Peyer's patch (tissue), 4 donors: Measurements from ENCODE around the gene LRRN4CL. TPM values are rescaled to one million over a fixed set of nuclear protein-coding genes. Genes with fewer than 3 reads are reported as not detected.

ENCODE experiments used
- DNase-seq, 3 donors: peaks; one replicate each; pipeline ENCODE4 v3.0.0-alpha.2; 2017 to 2019
- H3K27ac ChIP-seq, 4 donors: fragments of 200-600 bp; sonication (generic); one replicate each; pipeline ENCODE4 v1.5.1; 2016 to 2019
- H3K27me3 ChIP-seq, 2 donors: fragments of 200-600 bp; sonication (generic); one replicate each; pipeline ENCODE4 v1.5.1; 2019
- H3K36me3 ChIP-seq, 3 donors: fragments of 200-600 bp; sonication (generic); one replicate each; pipeline ENCODE4 v1.5.1; 2016 to 2019
- H3K4me1 ChIP-seq, 4 donors: fragments of 200-600 bp; sonication (generic); one replicate each; pipeline ENCODE4 v1.5.1; 2016 to 2019
- H3K4me3 ChIP-seq, 4 donors: fragments of 200-600 bp; sonication (generic); 1 replicate in 3 of 4; 2 replicates in 1 of 4; pipeline ENCODE4 v1.5.1; 2016 to 2019; ENCODE audit warnings: mild to moderate bottlenecking in 1 of 4
- H3K9me3 ChIP-seq, 4 donors: fragments of 200-600 bp; sonication (generic); one replicate each; pipeline ENCODE4 v1.5.1; 2016 to 2019; ENCODE audit warnings: mild to moderate bottlenecking in 1 of 4
- CTCF ChIP-seq, 6 experiments: fragments of 450-650 bp in 4 of 6; fragments of 200-600 bp in 2 of 6; sonication (generic) in 1 of 6; IDR thresholded peaks; one replicate each; pipeline ENCODE4 v1.5.1; 2017 to 2019; ENCODE audit warnings: antibody characterized with exemption in 6 of 6, mild to moderate bottlenecking in 3 of 6, moderate library complexity in 1 of 6
- POLR2A ChIP-seq, 2 donors: fragments of 450-650 bp; IDR thresholded peaks; one replicate each; pipeline ENCODE4 v1.5.1; 2017; ENCODE audit warnings: antibody characterized with exemption in 2 of 2, mild to moderate bottlenecking in 2 of 2, moderate library complexity in 2 of 2
- total RNA-seq, 4 donors: library from RNA; depleted of rRNA; stranded (reverse); fragments of >200 nt; gene quantifications; one replicate each; pipeline ENCODE4 v1.1.0, GENCODE V29; 2016

The LRRN4CL gene
- total RNA-seq, 4 donors from 2014 or later = 5.4 to 11.6 (median 8.8) TPM

GRCh38 chr11:62665599-62666258 lies 23.6 kb downstream of the LRRN4CL start:
- H3K4me1 ChIP-seq = peaks cover 0 to 49% (median 17%) of the 10 kb centered on the region in 4 donors
- no peak for TF ChIP-seq CTCF (IDR thresholded peaks at IDR 0.05)
- TF ChIP-seq POLR2A (IDR thresholded peaks at IDR 0.05) = no peak
- peak in 2 of 3 donors; percentile 52 to 75 for DNase-seq

GRCh38 chr11:62665075-62665598 lies 24.2 kb downstream of the LRRN4CL start, which contains the start of the genes C11orf98 and CSKMT:
Gene C11orf98 (minus strand): TSS chr11:62665210. CDS start chr11:62665169, 41 bp downstream.
Gene CSKMT (plus strand): TSS chr11:62665312. CDS start chr11:62665880, 568 bp downstream.
- peaks cover 0 to 43% (median 14%) of the 10 kb centered on the region in 4 donors for H3K4me1 ChIP-seq
- H3K27ac ChIP-seq = peak within 1 kb of the TSS; percentile 80 to 94 (median 92)
- peaks cover 0 to 14% (median 0%) of the 10 kb centered on the region in 3 donors for H3K36me3 ChIP-seq
- peak; percentile 94 to 98 (median 96) for DNase-seq
- TF ChIP-seq CTCF (IDR thresholded peaks at IDR 0.05) = no peak
- TF ChIP-seq POLR2A (IDR thresholded peaks at IDR 0.05) = peak; percentile 99
- peak within 1 kb of the TSS; percentile 75 to 86 (median 82) for H3K4me3 ChIP-seq
- H3K27me3 ChIP-seq = no peaks in the 10 kb centered on the region
- no peaks in the 10 kb centered on the region for H3K9me3 ChIP-seq

More at GRCh38 chr11:62665599-62666258, 23.6 kb downstream of the LRRN4CL start:
- H3K9me3 ChIP-seq = no peaks in the 10 kb centered on the region
- H3K27me3 ChIP-seq = no peaks in the 10 kb centered on the region
- peaks cover 0 to 14% (median 0%) of the 10 kb centered on the region in 3 donors for H3K36me3 ChIP-seq
- H3K4me3 ChIP-seq = peak overlapping the region; percentile 75 to 86 (median 82)
- H3K27ac ChIP-seq = peak overlapping the region; percentile 80 to 94 (median 92)

GRCh38 chr11:62664405-62665074 lies 24.8 kb downstream of the LRRN4CL start:
- peaks cover 0 to 37% (median 13%) of the 10 kb centered on the region in 4 donors for H3K4me1 ChIP-seq
- H3K27ac ChIP-seq = peak overlapping the region; percentile 80 to 94 (median 92)
- DNase-seq = peak in 1 of 3 donors; percentile 71
- TF ChIP-seq CTCF (IDR thresholded peaks at IDR 0.05) = no peak
- TF ChIP-seq POLR2A (IDR thresholded peaks at IDR 0.05) = no peak
- no peaks in the 10 kb centered on the region for H3K9me3 ChIP-seq
- peak overlapping the region; percentile 75 to 86 (median 82) for H3K4me3 ChIP-seq
- H3K27me3 ChIP-seq = no peaks in the 10 kb centered on the region
- peaks cover 0 to 14% (median 0%) of the 10 kb centered on the region in 3 donors for H3K36me3 ChIP-seq

GRCh38 chr11:62656796-62657429 lies 32.4 kb downstream of the LRRN4CL start:
- Histone ChIP-seq H3K27me3 (no peaks in the 10 kb centered on the region), H3K4me3 (no peak overlapping the region), H3K36me3 (no peaks in the 10 kb centered on the region), H3K27ac (no peak overlapping the region), H3K9me3 (no peaks in the 10 kb centered on the region), H3K4me1 (peaks cover 0 to 7% (median 3%) of the 10 kb centered on the region in 4 donors)
- no peak for TF ChIP-seq CTCF (IDR thresholded peaks at IDR 0.05)
- TF ChIP-seq POLR2A (IDR thresholded peaks at IDR 0.05) = no peak
- no peak for DNase-seq

DNA sequence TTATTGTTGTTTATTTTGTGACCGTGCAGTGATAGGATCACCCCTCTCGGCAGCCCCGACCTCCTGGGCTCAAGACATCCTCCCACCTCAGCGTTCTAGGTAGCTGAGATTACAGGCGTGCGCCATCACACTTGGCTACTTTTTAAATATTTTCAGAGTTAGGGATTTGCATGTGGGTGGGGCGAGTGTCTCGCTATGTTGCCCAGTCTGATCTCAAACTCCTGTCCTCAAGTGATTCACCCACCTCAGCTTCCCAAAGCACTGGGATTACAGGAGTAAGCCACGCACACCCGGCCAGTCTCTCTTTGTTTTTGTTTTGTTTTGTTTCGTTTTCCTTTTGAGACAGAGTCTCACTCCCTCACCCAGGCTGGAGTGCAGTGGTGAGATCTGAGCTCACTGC lies 35.0 kb downstream of the LRRN4CL start:
- TF ChIP-seq POLR2A (IDR thresholded peaks at IDR 0.05) (no peak), CTCF (IDR thresholded peaks at IDR 0.05) (no peak)
- H3K36me3 ChIP-seq = peaks cover 0 to 6% (median 0%) of the 10 kb centered on the region in 3 donors
- no peaks in the 10 kb centered on the region for H3K27me3 ChIP-seq
- no peak overlapping the region for H3K27ac ChIP-seq
- no peak for DNase-seq
- no peaks in the 10 kb centered on the region for H3K9me3 ChIP-seq
- peaks cover 0 to 13% (median 7%) of the 10 kb centered on the region in 4 donors for H3K4me1 ChIP-seq
- H3K4me3 ChIP-seq = no peak overlapping the region
